ENCODE results near the gene STK39.

GRCh38 chr2:168189835-168190569 lies 57.4 kb downstream of the STK39 start:
- TF ChIP-seq ZBTB40 (IDR thresholded peaks at IDR 0.05), result no peak
- TF ChIP-seq ZBTB40 (CRISPR knock-in tag; IDR thresholded peaks at IDR 0.05), result no peak
- TF ChIP-seq ZBTB43 (CRISPR knock-in tag; IDR thresholded peaks at IDR 0.05), result no peak
- no peak for TF ChIP-seq DIDO1 (tag; IDR thresholded peaks at IDR 0.05; ENCODE audit: low read depth)
- no peak for TF ChIP-seq CHD2 (IDR thresholded peaks at IDR 0.05; ENCODE audit: low read depth, low read length)
- TF ChIP-seq ZBTB34 (CRISPR knock-in tag; IDR thresholded peaks at IDR 0.05), result no peak
- TF ChIP-seq ZFP1 (CRISPR knock-in tag; IDR thresholded peaks at IDR 0.05), result no peak
- no peak for TF ChIP-seq CTCF (IDR thresholded peaks at IDR 0.05 in 2 of 3, conservative IDR thresholded peaks at IDR 0.05 in 1 of 3; ENCODE audit: insufficient read depth in 2 of 3, low read depth in 1 of 3, low read length in 3 of 3)
- TF ChIP-seq ZNF609 (CRISPR knock-in tag; IDR thresholded peaks at IDR 0.05; ENCODE audit: borderline replicate concordance), result no peak
- no peak for TF ChIP-seq CREM (IDR thresholded peaks at IDR 0.05; ENCODE audit: low read depth)
- no peak for TF ChIP-seq NRF1 (conservative IDR thresholded peaks at IDR 0.05 in 1 of 2, IDR thresholded peaks at IDR 0.05 in 1 of 2)
- TF ChIP-seq ARNT (IDR thresholded peaks at IDR 0.05), result no peak
- TF ChIP-seq MAX (CRISPR knock-in tag; IDR thresholded peaks at IDR 0.05), result no peak
- TF ChIP-seq POLR2AphosphoS5 (IDR thresholded peaks at IDR 0.05; ENCODE audit: control insufficient read depth, insufficient read depth, low read depth, low read length), result no peak

Measured in K562 (cell line).